Measurements from ENCODE around the gene RNF121. TPM values are rescaled to one million over a fixed set of nuclear protein-coding genes. Genes with fewer than 3 reads are reported as not detected.
"Not testable (repeated sequence)": the region's sequence is repeated elsewhere in the genome, so short reads cannot be mapped to it uniquely, and the experiment has no call there.

The RNF121 gene
- total and polyA plus RNA-seq, 4 donors, result 10.2 to 31.1 (median 14.2) TPM

DNA sequence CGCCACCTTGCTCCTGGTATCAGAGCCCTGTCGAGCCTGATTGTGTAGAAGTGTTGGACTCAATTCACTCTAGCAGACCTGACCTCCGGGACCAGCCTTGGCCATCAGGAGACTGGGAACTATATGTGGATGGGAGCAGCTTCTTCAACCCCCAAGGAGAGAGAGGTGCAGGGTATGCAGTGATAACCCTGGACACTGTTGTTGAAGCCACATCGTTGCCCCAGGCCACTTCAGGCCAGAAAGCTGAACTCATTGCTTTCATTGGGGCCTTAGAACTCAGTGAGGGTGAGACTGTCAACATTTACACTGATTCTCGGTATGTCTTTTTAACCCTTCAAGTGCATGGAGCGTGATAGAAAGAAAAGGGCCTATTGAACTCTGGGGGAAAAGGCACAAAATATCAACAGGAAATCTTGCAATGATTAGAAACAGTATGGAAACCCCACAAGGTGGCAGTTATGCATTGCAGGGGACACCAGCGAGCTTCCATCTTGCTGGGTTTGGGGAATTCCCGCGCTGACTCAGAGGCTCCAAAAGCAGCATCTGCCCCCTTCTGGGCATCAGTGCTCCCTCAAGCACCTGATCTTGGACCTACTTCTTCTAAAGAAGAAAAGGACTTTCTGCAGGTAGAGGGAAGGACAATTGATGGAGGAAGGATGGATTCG is 17.4 kb upstream of the RNF121 start:
- not testable (repeated sequence) for H3K27me3 ChIP-seq (ENCODE audit: control insufficient read depth in 4 of 4, insufficient read depth in 4 of 4, low read length in 3 of 4); H3K4me1 ChIP-seq (ENCODE audit: control insufficient read depth in 4 of 4, insufficient read depth in 4 of 4, low read length in 3 of 4); H3K4me3 ChIP-seq (ENCODE audit: low read depth in 1 of 3, low read length in 3 of 3); DNase-seq (ENCODE audit: low spot score); H3K9me3 ChIP-seq (ENCODE audit: control insufficient read depth in 4 of 4, low read length in 3 of 4); H3K9ac ChIP-seq (ENCODE audit: low read depth in 1 of 2, low read length in 2 of 2); H3K27ac ChIP-seq (ENCODE audit: low read depth in 1 of 2, low read length in 2 of 2)
- WGBS, result 84% methylated on average over 10 of the region's 10 CpGs
- peaks cover 0 to 26% (median 18%) of the 10 kb centered on the region in 4 donors for H3K36me3 ChIP-seq (ENCODE audit: control insufficient read depth in 4 of 4, insufficient read depth in 3 of 4, low read depth in 1 of 4, low read length in 3 of 4)

DNA sequence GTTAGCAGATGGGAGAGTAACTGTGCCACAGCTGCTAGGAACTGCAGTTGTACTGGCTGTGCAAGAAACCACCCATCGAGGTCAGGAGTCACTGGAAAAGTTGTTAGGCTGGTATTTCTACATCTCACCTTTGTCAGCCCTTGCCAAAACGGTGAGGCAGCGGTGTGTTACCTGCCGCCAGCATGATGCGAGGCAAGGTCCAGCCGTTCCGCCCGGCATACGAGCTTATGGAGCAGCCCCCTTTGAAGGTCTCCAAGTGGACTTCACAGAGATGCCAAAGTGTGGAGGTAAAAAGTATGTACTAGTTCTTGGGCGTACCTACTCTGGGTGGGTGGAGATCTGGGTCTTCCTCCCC is 16.9 kb upstream of the RNF121 start:
- not testable (repeated sequence) for H3K9ac ChIP-seq (ENCODE audit: low read depth in 1 of 2, low read length in 2 of 2); DNase-seq (ENCODE audit: low spot score); H3K27ac ChIP-seq (ENCODE audit: low read depth in 1 of 2, low read length in 2 of 2); H3K4me1 ChIP-seq (ENCODE audit: control insufficient read depth in 4 of 4, insufficient read depth in 4 of 4, low read length in 3 of 4); H3K9me3 ChIP-seq (ENCODE audit: control insufficient read depth in 4 of 4, low read length in 3 of 4); H3K27me3 ChIP-seq (ENCODE audit: control insufficient read depth in 4 of 4, insufficient read depth in 4 of 4, low read length in 3 of 4); H3K4me3 ChIP-seq (ENCODE audit: low read depth in 1 of 3, low read length in 3 of 3)
- WGBS, result 93% methylated on average over 10 of the region's 10 CpGs
- peaks cover 2 to 26% (median 19%) of the 10 kb centered on the region in 4 donors for H3K36me3 ChIP-seq (ENCODE audit: control insufficient read depth in 4 of 4, insufficient read depth in 3 of 4, low read depth in 1 of 4, low read length in 3 of 4)

DNA sequence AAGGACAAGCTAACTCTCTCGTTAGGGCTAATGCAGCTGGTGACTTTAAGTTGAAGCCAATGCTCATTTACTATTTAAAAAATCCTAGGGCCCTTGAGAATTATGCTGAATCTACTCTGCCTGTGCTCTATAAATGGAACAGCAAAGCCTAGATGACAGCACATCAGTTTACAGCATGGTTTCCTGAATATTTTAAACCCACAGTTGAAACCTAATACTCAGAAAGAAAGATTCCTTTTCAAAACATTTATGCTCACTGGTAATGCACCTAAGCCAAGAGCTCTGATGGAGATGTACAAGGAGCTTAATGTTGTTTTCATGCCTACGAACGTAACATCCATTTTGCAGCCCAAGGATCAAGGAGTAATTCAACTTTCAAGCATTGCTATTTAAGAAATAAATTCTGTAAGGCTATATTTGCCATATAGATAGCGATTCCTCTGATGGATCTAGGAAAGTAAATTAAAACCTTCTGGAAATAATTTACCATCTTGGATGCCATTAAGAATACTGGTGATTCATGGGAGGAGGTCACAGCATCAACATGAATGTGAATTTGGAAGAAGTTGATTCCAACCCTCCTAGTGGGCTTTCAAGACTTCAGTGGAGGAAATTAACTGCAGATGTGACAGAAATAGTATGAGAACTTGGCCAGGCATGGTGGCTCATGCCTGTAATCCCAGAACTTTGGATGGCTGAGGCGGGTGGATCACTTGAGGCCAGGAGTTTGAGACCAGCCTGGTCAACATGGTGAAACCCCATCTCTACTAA is 14.9 kb upstream of the RNF121 start:
- WGBS, result 96% methylated on average over 5 of the region's 5 CpGs
- no peaks in the 10 kb centered on the region for H3K9me3 ChIP-seq (ENCODE audit: control insufficient read depth in 4 of 4, low read length in 3 of 4)

DNA sequence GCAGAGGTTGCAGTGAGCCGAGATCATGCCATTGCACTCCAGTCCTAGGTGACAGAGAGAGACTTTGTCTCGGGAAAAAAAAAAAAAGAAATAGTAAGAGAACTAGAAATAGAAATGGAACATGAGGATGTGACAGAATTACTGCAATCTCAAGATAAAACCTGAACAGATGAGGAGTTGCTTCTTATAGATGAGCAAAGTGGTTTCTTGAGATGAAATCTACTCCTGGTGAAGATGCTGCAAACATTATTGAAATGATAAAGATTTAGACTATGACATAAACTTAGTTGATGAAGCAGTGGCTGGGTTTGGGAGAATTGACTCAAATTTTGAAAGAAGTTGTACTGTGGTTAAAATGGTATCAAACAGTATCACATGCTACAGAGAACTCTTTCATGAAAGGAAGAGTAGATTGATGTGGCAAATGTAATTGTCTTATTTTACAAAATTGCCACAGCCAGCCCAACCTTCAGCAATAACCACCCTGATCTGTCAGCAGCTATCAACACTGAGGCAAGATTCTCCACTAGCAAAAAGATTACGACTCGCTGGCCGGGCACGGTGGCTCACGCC is 14.1 kb upstream of the RNF121 start:
- 94% methylated on average over 7 of the region's 7 CpGs for WGBS
- Histone ChIP-seq H3K36me3 (ENCODE audit: control insufficient read depth in 4 of 4, insufficient read depth in 3 of 4, low read depth in 1 of 4, low read length in 3 of 4) (peaks cover 2 to 40% (median 23%) of the 10 kb centered on the region in 4 donors), H3K4me3 (ENCODE audit: low read depth in 1 of 3, low read length in 3 of 3) (no peak overlapping the region)

More for the DNA sequence above, 14.9 kb upstream of the RNF121 start:
- no peak for TF ChIP-seq FOXA1 (IDR thresholded peaks at IDR 0.05)
- no peak for TF ChIP-seq FOXA2 (IDR thresholded peaks at IDR 0.05)
- TF ChIP-seq, protein P1, sequence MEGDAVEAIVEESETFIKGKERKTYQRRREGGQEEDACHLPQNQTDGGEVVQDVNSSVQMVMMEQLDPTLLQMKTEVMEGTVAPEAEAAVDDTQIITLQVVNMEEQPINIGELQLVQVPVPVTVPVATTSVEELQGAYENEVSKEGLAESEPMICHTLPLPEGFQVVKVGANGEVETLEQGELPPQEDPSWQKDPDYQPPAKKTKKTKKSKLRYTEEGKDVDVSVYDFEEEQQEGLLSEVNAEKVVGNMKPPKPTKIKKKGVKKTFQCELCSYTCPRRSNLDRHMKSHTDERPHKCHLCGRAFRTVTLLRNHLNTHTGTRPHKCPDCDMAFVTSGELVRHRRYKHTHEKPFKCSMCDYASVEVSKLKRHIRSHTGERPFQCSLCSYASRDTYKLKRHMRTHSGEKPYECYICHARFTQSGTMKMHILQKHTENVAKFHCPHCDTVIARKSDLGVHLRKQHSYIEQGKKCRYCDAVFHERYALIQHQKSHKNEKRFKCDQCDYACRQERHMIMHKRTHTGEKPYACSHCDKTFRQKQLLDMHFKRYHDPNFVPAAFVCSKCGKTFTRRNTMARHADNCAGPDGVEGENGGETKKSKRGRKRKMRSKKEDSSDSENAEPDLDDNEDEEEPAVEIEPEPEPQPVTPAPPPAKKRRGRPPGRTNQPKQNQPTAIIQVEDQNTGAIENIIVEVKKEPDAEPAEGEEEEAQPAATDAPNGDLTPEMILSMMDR (IDR thresholded peaks at IDR 0.05; ENCODE audit: low read depth, low read length, missing input control), result no peak
- Histone ChIP-seq H3K27ac (ENCODE audit: low read depth in 1 of 2, low read length in 2 of 2) (no peak overlapping the region), H3K36me3 (ENCODE audit: control insufficient read depth in 4 of 4, insufficient read depth in 3 of 4, low read depth in 1 of 4, low read length in 3 of 4) (peaks cover 2 to 40% (median 23%) of the 10 kb centered on the region in 4 donors), H3K4me1 (ENCODE audit: control insufficient read depth in 4 of 4, insufficient read depth in 4 of 4, low read length in 3 of 4) (no peaks in the 10 kb centered on the region), H3K9ac (ENCODE audit: low read depth in 1 of 2, low read length in 2 of 2) (no peak overlapping the region), H3K4me3 (ENCODE audit: low read depth in 1 of 3, low read length in 3 of 3) (no peak overlapping the region), H3K27me3 (ENCODE audit: control insufficient read depth in 4 of 4, insufficient read depth in 4 of 4, low read length in 3 of 4) (no peaks in the 10 kb centered on the region)
- no peak for DNase-seq (ENCODE audit: low spot score)

More for the DNA sequence above, 14.1 kb upstream of the RNF121 start:
- Histone ChIP-seq H3K4me1 (ENCODE audit: control insufficient read depth in 4 of 4, insufficient read depth in 4 of 4, low read length in 3 of 4) (no peaks in the 10 kb centered on the region), H3K9me3 (ENCODE audit: control insufficient read depth in 4 of 4, low read length in 3 of 4) (no peaks in the 10 kb centered on the region), H3K27me3 (ENCODE audit: control insufficient read depth in 4 of 4, insufficient read depth in 4 of 4, low read length in 3 of 4) (no peaks in the 10 kb centered on the region), H3K9ac (ENCODE audit: low read depth in 1 of 2, low read length in 2 of 2) (no peak overlapping the region), H3K27ac (ENCODE audit: low read depth in 1 of 2, low read length in 2 of 2) (no peak overlapping the region)
- TF ChIP-seq TAF1 (conservative IDR thresholded peaks at IDR 0.05), result no peak
- TF ChIP-seq, protein P1 (IDR thresholded peaks at IDR 0.05; ENCODE audit: low read depth, low read length, missing input control), result no peak
- no peak for TF ChIP-seq SP1 (IDR thresholded peaks at IDR 0.05)
- no peak for TF ChIP-seq FOXA2 (IDR thresholded peaks at IDR 0.05)
- no peak for TF ChIP-seq JUND (IDR thresholded peaks at IDR 0.05)
- TF ChIP-seq HNF4G (IDR thresholded peaks at IDR 0.05), result no peak
- TF ChIP-seq, protein P2, sequence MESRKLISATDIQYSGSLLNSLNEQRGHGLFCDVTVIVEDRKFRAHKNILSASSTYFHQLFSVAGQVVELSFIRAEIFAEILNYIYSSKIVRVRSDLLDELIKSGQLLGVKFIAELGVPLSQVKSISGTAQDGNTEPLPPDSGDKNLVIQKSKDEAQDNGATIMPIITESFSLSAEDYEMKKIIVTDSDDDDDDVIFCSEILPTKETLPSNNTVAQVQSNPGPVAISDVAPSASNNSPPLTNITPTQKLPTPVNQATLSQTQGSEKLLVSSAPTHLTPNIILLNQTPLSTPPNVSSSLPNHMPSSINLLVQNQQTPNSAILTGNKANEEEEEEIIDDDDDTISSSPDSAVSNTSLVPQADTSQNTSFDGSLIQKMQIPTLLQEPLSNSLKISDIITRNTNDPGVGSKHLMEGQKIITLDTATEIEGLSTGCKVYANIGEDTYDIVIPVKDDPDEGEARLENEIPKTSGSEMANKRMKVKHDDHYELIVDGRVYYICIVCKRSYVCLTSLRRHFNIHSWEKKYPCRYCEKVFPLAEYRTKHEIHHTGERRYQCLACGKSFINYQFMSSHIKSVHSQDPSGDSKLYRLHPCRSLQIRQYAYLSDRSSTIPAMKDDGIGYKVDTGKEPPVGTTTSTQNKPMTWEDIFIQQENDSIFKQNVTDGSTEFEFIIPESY (IDR thresholded peaks at IDR 0.05), result no peak
- TF ChIP-seq EGR1 (IDR thresholded peaks at IDR 0.05; ENCODE audit: low read depth in 2 of 2), result no peak
- TF ChIP-seq YY1 (IDR thresholded peaks at IDR 0.05), result no peak
- no peak for TF ChIP-seq GABPA (IDR thresholded peaks at IDR 0.05 in 1 of 2, conservative IDR thresholded peaks at IDR 0.05 in 1 of 2)
- TF ChIP-seq, protein P3, sequence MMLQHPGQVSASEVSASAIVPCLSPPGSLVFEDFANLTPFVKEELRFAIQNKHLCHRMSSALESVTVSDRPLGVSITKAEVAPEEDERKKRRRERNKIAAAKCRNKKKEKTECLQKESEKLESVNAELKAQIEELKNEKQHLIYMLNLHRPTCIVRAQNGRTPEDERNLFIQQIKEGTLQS (IDR thresholded peaks at IDR 0.05), result no peak
- no peak for DNase-seq (ENCODE audit: low spot score)
